ENCODE results near the gene TNFSF4. TPM values are rescaled to one million over a fixed set of nuclear protein-coding genes. Genes with fewer than 3 reads are reported as not detected.
A peak's percentile ranks its signal among the peaks of the same experiment; 100 is the strongest.

Gene TNFSF4
- total RNA-seq, 1 donor from 2014 or later = 1.6 TPM

DNA sequence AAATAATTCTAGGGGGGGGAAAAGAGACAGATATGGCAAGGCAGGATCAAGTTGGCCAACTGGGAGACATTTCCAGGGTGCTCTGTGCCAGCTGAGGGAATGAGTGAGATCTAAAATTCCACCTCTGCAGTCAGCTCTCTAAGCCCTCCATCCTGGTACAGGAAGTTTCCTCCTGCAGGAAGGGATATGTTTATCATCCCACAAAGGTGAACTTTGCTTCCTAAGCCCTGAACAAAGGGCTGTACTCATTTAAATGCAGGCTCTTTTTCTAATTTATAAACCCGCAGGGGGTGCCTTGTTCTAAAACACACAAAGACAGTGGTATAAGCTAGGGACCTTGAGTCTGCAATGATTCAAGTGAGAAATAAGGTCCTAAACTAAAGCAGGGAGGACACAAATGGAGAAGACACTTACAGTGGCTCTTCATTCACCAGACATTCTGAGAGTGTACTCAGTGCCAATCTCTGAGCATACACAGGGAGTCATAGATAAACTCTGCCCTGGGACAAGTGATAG is 3.6 kb upstream of the TNFSF4 start:
- no peak for DNase-seq

DNA sequence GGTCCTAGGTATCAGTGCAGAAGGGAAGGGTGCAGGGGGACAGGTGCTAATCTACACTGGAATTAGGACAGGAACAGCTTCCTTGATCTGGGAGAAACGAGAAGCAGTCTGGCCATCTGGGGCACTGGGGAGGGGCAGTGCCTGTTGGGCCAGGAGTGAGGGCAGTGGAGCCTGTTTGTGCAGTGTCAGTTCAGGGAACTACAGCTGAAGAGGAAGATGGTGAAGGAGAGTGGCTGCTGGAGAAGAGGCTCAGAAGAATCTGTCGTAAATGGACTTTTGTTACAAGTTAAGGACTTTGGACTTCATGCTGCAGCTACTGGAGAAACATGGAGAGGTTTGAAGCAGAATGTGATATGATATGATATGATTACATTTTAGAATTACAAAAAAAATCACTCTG is 3.2 kb upstream of the TNFSF4 start:
- DNase-seq = no peak

DNA sequence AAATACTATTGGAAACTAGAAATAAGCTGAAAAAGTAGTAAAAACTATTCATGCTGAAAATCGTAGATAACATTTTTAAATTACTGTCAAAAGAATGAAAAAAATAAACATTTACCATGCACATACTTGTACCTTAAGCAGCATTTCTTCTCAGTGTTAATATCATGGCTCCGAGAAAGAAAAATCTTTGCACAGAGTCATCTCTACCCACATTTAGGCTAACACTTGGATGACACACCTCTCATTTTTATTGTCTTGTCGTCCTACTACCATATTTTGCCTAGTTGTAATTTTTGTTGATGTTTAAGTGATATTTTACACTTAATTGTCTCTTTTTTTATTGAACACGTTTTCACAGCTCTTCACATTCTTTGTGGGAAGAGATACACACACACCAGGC is 1.7 kb upstream of the TNFSF4 start:
- DNase-seq = no peak

DNA sequence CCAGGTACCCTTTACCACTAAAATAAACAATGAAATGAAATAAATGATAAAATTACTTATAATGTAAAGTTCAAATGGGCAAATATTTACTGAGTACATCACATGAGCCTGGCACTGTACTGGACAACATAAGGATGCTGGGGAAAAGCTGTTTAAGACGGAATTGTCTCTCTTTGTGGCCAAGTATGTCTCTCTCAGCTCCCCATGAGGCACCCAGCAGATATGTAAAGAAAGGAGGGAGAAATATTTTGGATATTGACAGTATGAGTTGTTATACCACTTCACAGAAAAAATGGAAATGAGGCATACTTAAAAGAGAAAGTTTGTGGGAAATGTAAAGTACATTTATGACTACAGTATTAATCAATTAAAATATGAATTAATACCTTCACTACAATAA is 1.0 kb upstream of the TNFSF4 start:
- DNase-seq = no peak

DNA sequence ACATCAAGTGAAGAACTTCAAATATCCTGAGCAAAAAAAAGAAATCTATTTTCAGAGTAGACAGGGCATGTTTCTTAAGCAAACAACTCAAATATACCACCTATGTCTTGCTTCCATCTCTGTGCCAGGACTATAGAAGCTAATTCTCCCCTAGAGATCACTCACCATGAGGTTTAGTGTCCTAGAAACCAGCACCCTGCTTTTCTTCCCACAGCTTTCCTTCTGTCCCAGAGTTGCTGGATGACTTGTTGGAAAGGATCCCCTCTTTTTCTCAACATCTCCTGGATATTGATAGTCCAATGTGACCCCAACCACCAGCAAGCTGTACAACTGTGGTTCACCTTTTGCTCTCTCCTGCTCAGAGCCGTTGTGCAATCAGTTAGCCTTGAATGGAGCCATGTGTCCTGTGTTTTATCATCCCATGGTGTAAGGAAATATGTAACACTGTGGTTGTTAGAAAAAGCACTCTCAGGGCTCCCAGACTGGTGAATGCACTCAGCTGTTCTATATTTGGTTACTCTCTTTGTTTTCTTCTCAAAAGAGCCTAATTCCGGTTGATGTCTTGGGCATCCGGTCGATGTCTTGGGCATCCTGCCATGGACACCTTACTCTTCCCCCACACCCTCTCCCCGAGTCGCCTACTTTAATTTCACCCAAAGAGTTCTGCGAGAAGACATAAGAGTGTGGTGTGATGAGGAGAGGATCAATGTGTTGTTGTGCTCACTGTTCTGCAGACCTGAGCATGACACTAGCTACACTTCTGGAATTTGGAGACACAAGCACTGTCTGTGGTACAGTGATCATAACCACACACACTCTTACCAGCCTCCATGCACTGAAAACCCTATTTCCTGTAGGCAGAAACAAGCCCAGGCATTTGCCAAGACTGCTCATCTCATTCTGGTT is 1.7 kb downstream of the TNFSF4 start:
- no peak for DNase-seq

DNA sequence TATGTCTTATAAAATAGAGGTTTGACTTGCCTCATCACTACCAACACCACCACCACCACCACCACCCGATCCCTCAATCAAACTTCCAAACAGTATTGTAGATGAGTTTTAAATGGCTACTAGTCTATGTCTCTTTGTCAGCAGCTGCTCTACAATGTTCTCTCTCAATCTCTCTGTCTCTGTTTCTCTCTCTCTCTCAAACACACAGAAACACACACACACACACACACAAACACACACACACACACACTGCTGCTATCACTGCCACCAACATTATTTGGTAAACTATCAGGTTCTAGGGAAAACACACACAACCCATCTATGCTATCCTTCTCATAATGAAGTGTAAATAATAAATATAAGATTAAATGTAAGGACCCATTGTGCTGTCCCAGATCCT is 2.4 kb downstream of the TNFSF4 start:
- no peak for DNase-seq

DNA sequence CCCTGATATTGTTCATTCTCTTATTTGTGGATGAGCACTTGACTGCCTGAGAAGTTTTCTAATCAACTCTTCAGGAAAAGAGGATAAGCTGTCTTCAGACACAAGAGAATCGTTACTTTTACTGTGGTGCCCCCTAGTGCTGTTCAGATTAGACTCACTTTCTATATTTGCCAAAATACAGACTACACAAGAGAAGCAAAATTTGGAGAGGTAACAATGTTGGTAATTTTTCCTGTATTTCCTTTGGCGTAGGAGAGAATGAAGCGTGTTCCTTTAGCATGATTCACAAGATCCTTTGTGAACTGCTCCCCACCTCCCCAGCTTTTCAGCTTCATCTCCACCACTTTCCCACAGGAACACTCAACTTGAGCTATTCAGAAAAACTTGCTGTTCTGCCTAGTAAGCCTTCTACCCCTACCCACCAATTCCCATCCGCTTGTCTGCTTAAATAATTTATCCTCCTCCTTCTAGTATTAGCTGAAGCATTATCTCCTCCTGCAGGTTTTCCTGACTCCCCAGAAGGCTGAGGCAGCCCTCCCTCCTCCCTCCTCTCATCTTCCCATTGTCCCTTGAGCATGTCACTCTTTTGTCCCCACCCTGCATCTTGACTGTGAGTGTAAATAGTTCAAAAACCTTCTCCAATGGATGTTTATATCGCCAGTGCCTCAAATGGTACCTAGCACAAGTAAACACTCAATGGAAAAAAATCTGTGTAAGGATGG is 4.5 kb downstream of the TNFSF4 start:
- peak; percentile 50 for DNase-seq

DNA sequence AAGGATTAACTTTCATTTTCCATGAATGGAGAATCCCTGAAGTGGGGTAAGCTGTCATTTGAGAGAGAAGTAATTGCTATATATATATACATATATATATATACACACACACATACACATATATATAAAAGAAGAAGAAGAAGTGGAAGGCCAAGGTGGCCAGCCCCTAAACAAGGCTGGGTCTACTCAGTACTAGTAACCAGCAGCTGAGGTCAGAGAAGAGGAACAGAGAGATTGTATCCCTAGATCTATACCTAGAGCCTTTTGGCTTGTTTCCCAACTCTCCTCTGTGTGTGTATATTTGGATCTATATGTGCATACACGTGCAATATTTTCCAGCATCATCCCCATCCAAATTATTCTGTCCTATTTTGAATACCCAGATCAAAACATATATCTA is 5.2 kb downstream of the TNFSF4 start:
- no peak for DNase-seq

DNA sequence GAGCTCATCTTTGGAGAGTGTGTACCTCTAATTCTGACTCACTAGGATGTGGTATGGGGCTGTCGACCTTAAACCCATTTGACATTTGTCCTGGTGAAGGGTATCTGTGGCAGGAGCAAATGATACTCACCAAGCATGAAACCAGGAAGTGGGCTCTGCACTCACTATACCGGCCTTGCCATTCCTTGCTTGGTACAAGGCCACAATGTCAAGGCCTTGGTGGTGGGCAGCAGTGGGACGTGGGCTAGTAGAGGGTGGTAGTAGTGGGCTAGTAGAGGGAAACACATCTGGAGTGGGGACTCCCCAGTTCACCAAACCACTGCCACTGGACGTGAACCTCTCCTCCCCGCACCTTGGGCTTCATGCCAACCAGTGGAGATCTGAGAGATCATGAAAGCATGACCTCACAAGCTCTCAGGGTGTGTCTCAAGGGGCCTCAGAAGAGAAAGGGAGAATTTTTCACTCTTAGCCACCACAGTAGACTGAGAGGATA is 11.5 kb downstream of the TNFSF4 start:
- no peak for DNase-seq

DNA sequence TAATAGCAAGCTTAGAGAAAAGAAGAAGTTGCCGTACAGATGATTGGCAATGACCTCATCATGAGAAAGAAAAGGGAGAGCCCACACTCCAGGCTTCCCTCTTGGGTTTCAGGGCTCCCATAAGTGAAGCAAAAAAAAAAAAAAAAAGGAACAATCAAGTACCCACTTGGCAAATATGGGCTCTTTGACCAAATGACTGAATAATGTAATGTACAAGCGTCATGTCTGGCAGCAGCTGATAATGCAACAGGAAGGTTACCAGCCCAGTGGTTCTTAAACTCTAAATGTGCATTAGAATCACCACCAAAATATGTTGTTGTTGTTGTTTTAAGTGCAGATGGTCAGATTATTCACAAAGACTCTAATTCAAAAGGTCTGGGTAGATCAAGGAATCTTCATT is 13.5 kb downstream of the TNFSF4 start:
- DNase-seq = no peak

DNA sequence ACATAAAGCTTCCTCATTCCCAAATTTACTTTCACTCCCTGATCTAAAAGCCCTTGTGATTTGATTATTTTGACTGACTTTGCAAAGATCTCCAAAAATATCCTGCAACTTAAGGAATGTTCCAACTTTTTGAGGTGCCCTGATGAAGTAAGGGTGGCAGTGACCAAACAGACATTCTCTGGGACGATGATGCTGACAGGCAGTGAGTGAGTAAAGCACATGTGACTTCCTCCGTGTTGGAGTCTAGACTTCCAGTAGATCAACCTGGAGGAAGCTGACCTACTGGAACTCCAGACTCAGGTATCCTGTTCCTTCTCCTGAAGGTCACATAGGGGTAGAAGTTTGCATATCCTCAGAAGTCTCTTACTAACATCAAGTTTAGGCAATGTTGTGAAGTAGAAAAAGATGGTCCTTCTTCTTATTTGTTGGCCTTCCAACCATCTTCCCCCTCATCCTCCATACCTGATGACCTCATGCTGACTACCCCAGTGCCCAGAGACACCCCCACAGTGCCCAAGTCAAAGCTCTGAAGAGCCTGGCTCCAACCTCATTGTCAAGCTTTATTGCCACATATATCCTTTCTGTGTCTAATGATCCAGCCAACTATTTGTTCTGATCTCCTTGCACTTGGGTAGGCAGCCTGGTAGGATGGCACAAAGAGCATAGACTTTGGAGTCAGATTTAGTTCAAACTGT is 16.0 kb downstream of the TNFSF4 start:
- DNase-seq = no peak

DNA sequence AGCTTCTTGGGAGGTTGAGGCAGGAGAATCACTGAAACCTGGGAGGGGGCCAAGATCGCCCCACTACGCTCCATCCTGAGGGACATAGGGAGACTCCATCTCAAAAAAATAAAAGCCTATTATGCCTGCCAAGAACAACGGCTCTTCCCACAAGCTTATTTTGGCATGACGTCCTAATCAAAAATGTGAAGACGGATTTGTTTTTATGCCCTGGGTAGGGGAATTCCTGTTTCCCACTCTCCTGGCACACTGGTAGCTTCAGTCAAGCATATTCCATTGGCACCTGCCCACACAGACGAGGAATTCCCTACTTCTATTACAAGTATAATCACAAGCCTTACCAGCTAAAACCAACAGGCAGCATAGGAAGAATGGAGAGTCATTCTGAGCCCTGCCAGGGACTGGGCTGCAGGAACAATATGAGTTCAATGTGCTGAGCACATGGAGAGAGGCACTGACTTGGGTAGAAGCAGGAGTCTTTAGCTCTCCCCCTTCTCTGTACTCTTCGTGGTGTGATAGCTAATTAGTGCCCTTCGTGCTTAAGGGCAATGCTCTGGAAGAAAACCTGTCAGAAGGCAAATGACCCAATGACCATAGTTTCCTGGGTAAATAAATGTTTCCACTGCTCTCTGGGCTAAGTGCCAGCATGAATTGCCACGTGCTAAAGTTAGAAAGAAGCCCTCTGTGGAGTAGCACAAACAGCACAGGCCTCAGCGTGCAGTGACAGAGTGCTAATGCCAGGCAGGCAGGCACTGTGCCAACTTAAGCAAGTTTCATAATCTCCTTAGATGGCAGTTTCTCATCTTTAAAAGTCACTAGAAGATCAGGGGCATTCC is 16.8 kb downstream of the TNFSF4 start:
- DNase-seq = peak; percentile 83

DNA sequence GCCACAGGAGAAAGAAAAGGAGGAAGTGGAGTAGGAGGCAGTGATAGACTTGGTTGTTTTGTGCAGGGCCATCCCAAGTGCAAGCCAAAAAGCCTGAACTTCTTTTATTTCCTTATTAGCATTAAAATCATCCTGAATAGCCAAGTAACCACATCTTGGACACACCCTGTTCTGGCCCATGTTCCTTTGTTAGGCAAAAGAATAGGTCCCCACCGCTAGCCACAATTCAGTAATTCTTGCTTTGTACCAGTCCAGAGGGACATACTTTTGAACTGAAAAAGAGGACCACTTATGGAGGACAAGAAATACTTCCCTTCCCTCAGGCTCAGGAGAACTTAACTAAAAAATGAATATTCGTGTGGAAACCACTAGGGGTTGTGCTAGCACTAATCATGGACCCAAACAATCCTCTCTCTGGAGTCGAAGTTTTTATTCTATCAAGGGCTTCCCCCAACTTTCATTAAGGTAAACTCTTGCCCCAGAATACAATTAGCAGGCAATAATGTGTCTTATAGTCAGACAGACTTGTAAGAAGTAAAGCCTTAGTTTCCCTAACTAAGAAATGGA is 19.4 kb downstream of the TNFSF4 start:
- DNase-seq = no peak

DNA sequence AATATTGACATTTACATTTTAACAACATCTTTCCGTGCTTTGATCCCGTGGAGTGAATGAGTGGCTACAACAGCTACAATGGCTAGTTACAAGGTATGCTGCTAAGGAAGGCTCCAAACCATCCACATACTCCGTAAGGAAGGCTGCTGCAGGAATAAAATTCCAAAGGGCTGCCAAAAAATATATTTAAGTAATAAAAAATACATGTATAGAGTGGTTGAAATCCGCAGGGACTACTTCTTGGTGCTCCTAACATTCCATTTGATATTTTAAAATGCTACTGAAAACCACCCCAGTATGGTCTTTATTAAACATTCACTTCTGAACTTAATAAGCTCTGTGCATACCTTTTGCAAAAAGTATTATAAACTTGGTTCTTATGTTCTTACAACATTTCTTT is 25.3 kb downstream of the TNFSF4 start:
- DNase-seq = no peak

DNA sequence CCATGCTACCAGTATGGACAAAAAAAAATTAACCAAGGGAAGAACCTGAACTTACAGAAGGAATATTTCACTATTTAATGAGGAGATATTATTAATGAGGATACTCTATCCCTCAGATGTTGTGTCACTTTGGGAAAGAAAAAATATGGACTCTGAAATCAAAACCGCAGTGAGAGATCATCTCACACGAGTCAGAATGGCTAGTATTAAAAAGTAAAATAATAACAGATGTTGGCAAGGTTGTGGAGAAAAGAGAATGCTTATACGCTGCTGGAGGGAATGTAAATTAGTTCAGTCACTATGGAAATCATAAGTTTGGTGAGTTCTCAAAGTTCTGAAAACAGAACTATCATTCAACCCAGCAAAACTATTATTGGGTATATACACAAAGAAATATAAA is 30.9 kb downstream of the TNFSF4 start:
- DNase-seq = no peak

DNA sequence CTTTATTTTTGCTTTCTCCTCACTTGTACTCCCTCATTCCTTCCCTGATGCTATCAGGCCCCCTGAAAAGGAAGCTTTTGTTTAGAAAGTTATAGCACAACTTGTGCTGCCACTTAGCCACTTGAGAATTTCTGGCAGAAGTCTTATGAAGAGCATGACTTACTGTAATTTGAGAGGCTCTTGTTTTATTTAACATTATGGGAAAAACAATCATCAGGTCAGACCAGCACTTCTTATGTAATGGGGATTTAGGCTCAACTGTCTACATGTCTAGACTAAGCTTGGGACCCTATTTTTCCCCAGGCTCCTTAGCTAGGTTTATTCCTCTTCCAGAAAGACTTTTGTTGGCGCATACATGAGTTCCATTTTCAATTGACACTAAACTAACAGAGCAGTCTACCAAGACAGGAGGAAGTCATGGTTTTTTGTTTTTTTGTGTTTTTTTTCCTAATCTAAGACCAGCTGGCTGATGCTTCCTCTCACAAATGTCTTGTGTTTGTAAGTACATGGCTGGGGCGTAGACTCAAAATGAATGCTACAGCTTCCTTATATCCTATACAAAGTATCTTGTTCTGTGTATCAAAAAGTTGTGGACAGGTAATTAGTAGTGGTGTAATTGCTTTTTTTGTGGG is 31.5 kb downstream of the TNFSF4 start:
- DNase-seq = no peak

DNA sequence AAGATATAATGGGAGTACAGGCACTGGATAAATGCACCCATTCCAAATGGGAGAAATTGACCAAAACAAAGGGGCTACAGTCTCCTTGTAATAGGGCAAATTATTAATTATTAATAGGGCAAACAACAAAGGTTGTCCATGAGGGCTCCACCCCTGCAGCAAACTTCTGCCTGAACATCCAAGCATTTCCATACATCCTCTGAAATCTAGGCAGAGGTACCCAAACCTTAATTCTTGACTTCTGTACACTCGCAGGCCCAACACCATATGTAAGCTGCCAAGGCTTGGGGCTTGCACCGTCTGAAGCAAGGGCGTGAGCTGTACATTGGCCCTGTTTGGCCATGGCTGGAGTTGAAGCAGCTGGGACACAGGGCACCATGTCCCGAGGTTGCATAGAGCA is 33.7 kb downstream of the TNFSF4 start:
- DNase-seq = no peak

DNA sequence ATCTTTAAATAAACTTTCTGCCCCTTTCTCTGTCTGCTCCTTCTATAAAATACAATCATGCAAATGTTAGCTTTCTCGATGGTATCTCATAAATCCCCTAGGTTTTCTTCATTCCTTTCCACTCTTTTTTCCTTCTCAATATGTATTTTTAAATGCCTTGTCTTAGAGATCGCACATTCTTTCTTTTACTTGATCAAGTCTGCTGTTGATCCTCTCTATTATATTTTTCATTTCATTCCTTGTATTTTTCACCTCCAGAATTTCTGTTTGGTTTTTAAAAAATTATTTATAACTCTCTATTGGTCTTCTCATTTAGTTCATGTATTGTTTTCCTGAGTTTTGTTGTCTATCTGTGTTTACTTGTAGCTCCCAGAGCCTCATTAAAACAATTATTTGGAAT is 36.0 kb downstream of the TNFSF4 start:
- no peak for DNase-seq

DNA sequence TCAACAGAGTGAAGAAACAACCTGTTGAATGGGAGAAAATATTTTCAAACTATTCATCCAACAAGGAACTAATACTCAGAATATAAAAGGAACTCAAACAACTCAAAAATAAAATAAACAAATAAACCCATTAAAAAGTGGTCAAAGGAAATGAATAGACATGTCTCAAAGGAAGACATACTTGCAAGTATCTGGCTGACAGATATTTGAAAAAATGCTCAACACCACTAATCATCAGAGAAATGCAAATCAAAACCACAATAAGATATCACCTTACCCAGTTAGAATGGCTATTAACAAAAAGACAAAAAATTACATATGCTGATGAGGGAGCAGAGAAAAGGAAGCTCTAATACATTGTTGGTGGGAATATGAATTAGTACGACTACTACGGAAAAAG is 38.2 kb downstream of the TNFSF4 start:
- DNase-seq = no peak

DNA sequence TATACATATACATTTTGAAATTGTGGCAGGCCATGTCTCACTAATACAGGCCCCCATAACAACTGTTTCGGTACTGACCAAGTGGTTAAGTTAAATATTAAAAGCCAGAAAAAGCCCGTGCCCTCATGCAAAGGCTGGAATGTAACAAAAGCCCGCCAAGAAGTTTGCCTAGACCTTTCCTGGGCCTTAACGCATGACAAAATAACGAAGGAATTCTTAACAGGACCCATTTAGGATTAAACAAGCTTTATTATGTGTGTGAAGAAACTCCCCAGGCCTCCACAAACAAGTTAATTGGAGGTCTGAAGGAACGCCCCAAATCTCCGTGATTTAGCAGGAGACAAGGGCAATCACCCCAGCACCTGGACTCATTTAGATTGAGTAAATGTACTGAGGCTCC is 42.4 kb downstream of the TNFSF4 start:
- no peak for DNase-seq

DNA sequence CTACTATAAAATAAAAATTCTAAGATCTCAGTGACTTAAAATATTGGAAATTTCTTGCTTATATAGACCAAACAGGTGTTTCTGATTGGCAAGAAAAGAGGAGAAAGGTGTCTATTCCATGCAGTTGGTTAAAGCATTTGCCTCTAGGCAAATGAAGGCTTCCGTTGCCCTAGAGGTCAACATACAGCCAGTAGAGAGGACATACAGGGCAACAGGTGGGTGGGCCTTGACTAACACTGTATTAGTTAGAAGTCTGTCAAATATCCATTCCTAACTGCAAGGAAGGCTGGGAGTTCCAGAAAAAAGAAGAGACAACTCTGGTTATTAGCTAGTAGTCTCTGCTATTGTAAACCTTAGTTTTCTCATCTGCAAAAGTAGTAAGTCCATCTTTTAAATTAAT is 43.0 kb downstream of the TNFSF4 start:
- no peak for DNase-seq

Measured in skin of body (tissue), 2 donors.